HCT116 (cell line): ENCODE data around the gene PTRHD1.

Experiments
- CTCF ChIP-seq, 3 experiments: fragments of 200-600 bp in 1 of 3; sonication (generic) in 1 of 3; IDR thresholded peaks in 2 of 3; conservative IDR thresholded peaks in 1 of 3; 2 replicates each; pipeline ENCODE4 v1.5.1; 2012 to 2017; ENCODE audit warnings: low read depth in 2 of 3, low read length in 2 of 3, antibody characterized with exemption in 1 of 3, borderline replicate concordance in 1 of 3, control low read depth in 1 of 3, mild to moderate bottlenecking in 1 of 3, mixed read lengths in 1 of 3, mixed run types in 1 of 3, moderate library complexity in 1 of 3; ENCODE audit not compliant: insufficient read depth in 1 of 3
- EZH2 ChIP-seq: fragments of 200-600 bp; sonication (generic); IDR thresholded peaks from 2 replicates; pipeline ENCODE4 v1.6.1; 2017; ENCODE audit warnings: antibody characterized with exemption, mixed run types
- MAX ChIP-seq: IDR thresholded peaks from 2 replicates; pipeline ENCODE4 v1.6.1; 2012
- REST ChIP-seq: IDR thresholded peaks from 2 replicates; pipeline ENCODE4 v1.6.1; 2012; ENCODE audit warnings: low read depth
- SP1 ChIP-seq: IDR thresholded peaks from 2 replicates; pipeline ENCODE4 v1.6.1; 2012; ENCODE audit warnings: low read depth

GRCh38 chr2:24763843-24764242, 29.3 kb downstream of the PTRHD1 start:
- no peak for TF ChIP-seq CTCF (IDR thresholded peaks at IDR 0.05 in 2 of 3, conservative IDR thresholded peaks at IDR 0.05 in 1 of 3; ENCODE audit: borderline replicate concordance in 1 of 3, insufficient read depth in 1 of 3, low read depth in 2 of 3, low read length in 2 of 3)
- TF ChIP-seq SP1: no peak
- no peak for TF ChIP-seq MAX
- no peak for TF ChIP-seq EZH2
- no peak for TF ChIP-seq REST
